SK-N-SH (cell line): Measurements from ENCODE around the gene SLC27A3.

Source experiments
- CTCF ChIP-seq: fragments of 200-600 bp; sonication (generic); IDR thresholded peaks from 2 replicates; pipeline ENCODE4 v1.6.1; 2017; ENCODE audit warnings: antibody characterized with exemption, mild to moderate bottlenecking, moderate library complexity
- EZH2phosphoT487 ChIP-seq: fragments of 200-600 bp; sonication (generic); IDR thresholded peaks from 2 replicates; pipeline ENCODE4 v1.6.1; 2017; ENCODE audit warnings: low read depth, mixed run types, mild to moderate bottlenecking, antibody characterized with exemption, moderate library complexity, borderline replicate concordance
- FOSL2 ChIP-seq: IDR thresholded peaks from 2 replicates; pipeline ENCODE4 v1.4.0; 2012; ENCODE audit warnings: low read depth, mild to moderate bottlenecking, moderate library complexity, borderline replicate concordance
- FOXM1 ChIP-seq: IDR thresholded peaks from 2 replicates; pipeline ENCODE4 v1.4.0; 2012; ENCODE audit warnings: low read depth, mild to moderate bottlenecking
- POLR2AphosphoS5 ChIP-seq: IDR thresholded peaks from 2 replicates; pipeline ENCODE4 v1.6.1; 2012; ENCODE audit warnings: low read depth, low read length
- RAD21 ChIP-seq: IDR thresholded peaks from 2 replicates; pipeline ENCODE4 v1.6.1; 2012; ENCODE audit warnings: mild to moderate bottlenecking, low read length
- REST ChIP-seq: IDR thresholded peaks from 2 replicates; pipeline ENCODE4 v1.6.1; 2012; ENCODE audit warnings: mild to moderate bottlenecking, low read depth, low read length, moderate library complexity
- TCF12 ChIP-seq: IDR thresholded peaks from 2 replicates; pipeline ENCODE4 v1.4.0; 2012
- TEAD4 ChIP-seq: IDR thresholded peaks from 2 replicates; pipeline ENCODE4 v1.4.0; 2012; ENCODE audit warnings: mild to moderate bottlenecking, borderline replicate concordance; ENCODE audit not compliant: insufficient read depth
- ZBTB33 ChIP-seq: IDR thresholded peaks from 2 replicates; pipeline ENCODE4 v1.4.0; 2012; ENCODE audit warnings: low read depth, borderline replicate concordance

- TF ChIP-seq ZBTB33, result no peak
- TF ChIP-seq CTCF, result peak; percentile 19; the same call in 1 of the 2 replicates
- no peak for TF ChIP-seq FOSL2
- no peak for TF ChIP-seq FOXM1
- TF ChIP-seq TEAD4, result no peak
- TF ChIP-seq EZH2phosphoT487, result no peak
- peak; percentile 82 for TF ChIP-seq POLR2AphosphoS5
- TF ChIP-seq TCF12, result no peak
- TF ChIP-seq RAD21, result no peak
- no peak for TF ChIP-seq REST
These were observed 47.5 kb upstream of the SLC27A3 start, which contains the start of gene INTS3 for GRCh38 chr1:153727463-153728304.
